ENCODE data around the gene RBMS1. TPM values are rescaled to one million over a fixed set of nuclear protein-coding genes. Genes with fewer than 3 reads are reported as not detected.
"Not testable (repeated sequence)": the region's sequence is repeated elsewhere in the genome, so short reads cannot be mapped to it uniquely, and the experiment has no call there.

RBMS1 gene
- total RNA-seq, 1 experiment from 2014 or later = 111 TPM

DNA sequence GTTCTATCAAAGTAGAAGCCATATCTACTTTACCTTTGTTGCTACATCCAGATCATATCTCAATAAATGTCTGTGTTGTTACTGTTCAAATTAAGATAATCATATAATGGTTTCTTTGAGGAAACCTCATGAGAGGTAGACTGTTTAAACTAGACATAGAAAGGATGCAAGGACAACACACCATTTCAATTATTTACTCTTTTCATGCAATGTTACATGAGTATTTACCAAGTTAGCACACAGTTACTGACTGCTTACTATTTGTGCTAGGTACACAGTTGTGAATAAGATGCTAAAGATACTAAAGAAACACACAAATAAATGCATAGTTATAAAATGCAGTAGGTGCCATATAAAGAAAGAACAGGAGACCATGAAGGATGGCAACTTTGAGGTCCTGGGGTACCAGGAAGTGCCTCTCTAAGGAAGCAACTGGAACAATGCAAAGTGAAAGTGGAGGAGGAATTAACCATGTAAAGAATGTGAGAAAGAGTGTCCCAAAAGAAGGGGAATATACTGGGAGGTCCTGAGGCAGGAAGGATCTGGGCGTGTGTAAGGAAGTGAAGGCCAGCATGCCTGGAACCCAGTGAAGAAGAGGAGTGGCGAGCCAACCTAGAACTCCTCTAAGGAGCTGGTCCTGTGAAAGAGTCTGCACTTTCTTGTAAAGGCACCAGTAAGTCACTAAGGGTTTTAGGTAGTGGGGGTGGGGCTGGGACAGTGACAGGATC lies 39.4 kb downstream of the RBMS1 start:
- H3K4me1 ChIP-seq (replicated peaks) = peaks cover 44% of the 10 kb centered on the region
- H3K36me3 ChIP-seq = peaks cover 14% of the 10 kb centered on the region
- H3K27ac ChIP-seq = 0 out of 2 replicates have a peak overlapping the region, but pooled peaks have one; percentile 10
- no peaks in the 10 kb centered on the region for H3K27me3 ChIP-seq (replicated peaks)
- DNase-seq (ENCODE audit: low read depth in 1 of 2, low spot score in 2 of 2) = peak in 1 of 2 experiments; percentile 39
- no peak overlapping the region for H3K4me3 ChIP-seq
- H3K9me3 ChIP-seq (replicated peaks) = no peaks in the 10 kb centered on the region

GRCh38 chr2:160453111-160453820 lies 40.3 kb downstream of the RBMS1 start:
- H3K27me3 ChIP-seq (replicated peaks) = no peaks in the 10 kb centered on the region
- DNase-seq (ENCODE audit: low read depth in 1 of 2, low spot score in 2 of 2) = no peak
- peaks cover 36% of the 10 kb centered on the region for H3K4me1 ChIP-seq (replicated peaks)
- no peak overlapping the region for H3K4me3 ChIP-seq
- H3K36me3 ChIP-seq = peaks cover 14% of the 10 kb centered on the region
- H3K27ac ChIP-seq = no peak overlapping the region
- no peaks in the 10 kb centered on the region for H3K9me3 ChIP-seq (replicated peaks)

DNA sequence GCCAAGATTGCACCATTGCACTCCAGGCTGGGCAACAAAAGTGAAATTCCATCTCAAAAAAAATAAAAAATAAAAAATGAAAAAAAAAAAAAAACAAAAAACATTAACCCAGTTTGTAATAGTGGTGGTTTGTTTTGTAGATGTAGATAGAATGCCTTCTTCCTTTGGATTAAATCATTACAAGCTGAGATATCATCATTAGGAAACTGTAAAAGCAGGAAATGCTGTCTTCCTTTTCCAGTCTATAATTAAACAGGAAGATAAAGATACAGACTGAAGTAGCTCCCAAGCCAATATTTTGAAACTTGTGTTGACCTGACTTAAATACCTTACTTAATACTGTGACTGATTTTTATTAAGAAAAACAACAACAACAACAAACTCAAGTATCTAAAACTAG lies 43.1 kb downstream of the RBMS1 start:
- no peak overlapping the region for H3K4me3 ChIP-seq
- H3K4me1 ChIP-seq (replicated peaks) = peaks cover 18% of the 10 kb centered on the region
- no peaks in the 10 kb centered on the region for H3K9me3 ChIP-seq (replicated peaks)
- H3K27ac ChIP-seq = no peak overlapping the region
- no peaks in the 10 kb centered on the region for H3K27me3 ChIP-seq (replicated peaks)
- no peak for DNase-seq (ENCODE audit: low read depth in 1 of 2, low spot score in 2 of 2)
- peaks cover 17% of the 10 kb centered on the region for H3K36me3 ChIP-seq

DNA sequence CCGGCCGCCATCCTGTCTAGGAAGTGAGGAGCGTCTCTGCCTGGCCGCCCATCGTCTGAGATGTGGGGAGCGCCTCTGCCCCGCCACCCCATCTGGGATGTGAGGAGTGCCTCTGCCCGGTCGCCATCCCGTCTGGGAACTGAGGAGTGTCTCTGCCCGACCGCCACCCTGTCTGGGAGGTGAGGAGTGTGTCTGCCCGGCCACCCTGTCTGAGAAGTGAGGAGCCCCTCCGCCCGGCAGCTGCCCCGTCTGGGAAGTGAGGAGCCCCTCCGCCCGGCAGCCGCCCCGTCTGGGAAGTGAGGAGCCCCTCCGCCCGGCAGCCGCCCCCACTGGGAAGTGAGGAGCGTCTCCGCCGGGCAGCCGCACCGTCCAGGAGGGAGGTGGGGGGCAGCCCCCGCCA lies 44.8 kb downstream of the RBMS1 start:
- not testable (repeated sequence) for H3K4me1 ChIP-seq (replicated peaks); DNase-seq (ENCODE audit: low read depth in 1 of 2, low spot score in 2 of 2); H3K27me3 ChIP-seq (replicated peaks); H3K27ac ChIP-seq; H3K4me3 ChIP-seq; H3K9me3 ChIP-seq (replicated peaks)
- peaks cover 17% of the 10 kb centered on the region for H3K36me3 ChIP-seq

DNA sequence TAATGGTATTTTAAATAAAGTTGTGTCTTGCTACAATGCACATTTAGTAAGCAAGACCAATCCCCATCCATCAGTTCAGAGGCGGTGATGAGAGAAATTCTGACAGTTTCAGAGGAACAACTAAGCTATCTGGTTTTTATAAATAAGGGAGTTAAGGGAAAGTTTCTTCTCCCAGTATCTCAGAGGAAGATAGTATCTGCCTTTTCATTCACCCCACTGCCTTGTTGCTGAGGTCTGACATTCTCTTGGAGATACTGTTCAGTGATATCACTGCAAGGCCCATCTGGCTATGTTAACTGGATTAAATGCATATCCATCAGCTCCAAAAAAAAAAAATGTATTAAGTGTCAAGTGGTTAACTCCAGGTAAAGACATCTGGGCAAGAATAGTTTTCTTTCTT lies 47.9 kb downstream of the RBMS1 start:
- peaks cover 17% of the 10 kb centered on the region for H3K36me3 ChIP-seq
- H3K4me1 ChIP-seq (replicated peaks) = no peaks in the 10 kb centered on the region
- no peak for DNase-seq (ENCODE audit: low read depth in 1 of 2, low spot score in 2 of 2)
- H3K27ac ChIP-seq = no peak overlapping the region
- no peaks in the 10 kb centered on the region for H3K27me3 ChIP-seq (replicated peaks)
- H3K4me3 ChIP-seq = no peak overlapping the region
- H3K9me3 ChIP-seq (replicated peaks) = no peaks in the 10 kb centered on the region

GRCh38 chr2:160442603-160443002 lies 51.0 kb downstream of the RBMS1 start:
- H3K9me3 ChIP-seq (replicated peaks) = no peaks in the 10 kb centered on the region
- no peak for DNase-seq (ENCODE audit: low read depth in 1 of 2, low spot score in 2 of 2)
- no peak overlapping the region for H3K4me3 ChIP-seq
- H3K27me3 ChIP-seq (replicated peaks) = no peaks in the 10 kb centered on the region
- H3K4me1 ChIP-seq (replicated peaks) = peaks cover 2% of the 10 kb centered on the region
- H3K27ac ChIP-seq = no peak overlapping the region
- peaks cover 24% of the 10 kb centered on the region for H3K36me3 ChIP-seq

- Histone ChIP-seq H3K4me3 (no peak overlapping the region), H3K27ac (no peak overlapping the region), H3K9me3 (replicated peaks) (no peaks in the 10 kb centered on the region), H3K27me3 (replicated peaks) (no peaks in the 10 kb centered on the region), H3K36me3 (peaks cover 15% of the 10 kb centered on the region), H3K4me1 (replicated peaks) (peaks cover 19% of the 10 kb centered on the region)
- no peak for DNase-seq (ENCODE audit: low read depth in 1 of 2, low spot score in 2 of 2)
These were observed 52.7 kb downstream of the RBMS1 start for GRCh38 chr2:160440888-160441287.

- peaks cover 20% of the 10 kb centered on the region for H3K36me3 ChIP-seq
These were observed 54.6 kb downstream of the RBMS1 start for GRCh38 chr2:160439038-160439437.

DNA sequence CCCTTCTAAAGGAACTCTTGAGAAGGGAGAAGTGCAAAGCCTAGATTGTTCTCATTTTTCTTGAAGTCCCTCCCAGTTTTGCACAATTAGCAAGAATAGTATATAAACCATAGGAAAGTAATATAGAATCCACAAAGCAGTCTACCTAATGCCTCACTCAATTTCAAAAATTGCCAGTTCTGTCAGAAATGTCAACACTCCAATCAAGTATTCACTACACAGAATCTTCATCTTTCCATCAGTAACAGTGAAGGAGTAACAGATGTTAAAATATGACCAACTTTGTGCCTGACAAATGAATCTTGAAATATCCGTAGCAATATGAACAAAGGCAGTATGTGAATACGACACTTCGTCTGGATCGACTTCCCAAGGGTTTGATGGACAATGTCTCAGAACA lies 56.3 kb downstream of the RBMS1 start:
- H3K4me3 ChIP-seq = no peak overlapping the region
- no peaks in the 10 kb centered on the region for H3K27me3 ChIP-seq (replicated peaks)
- DNase-seq (ENCODE audit: low read depth in 1 of 2, low spot score in 2 of 2) = no peak
- peaks cover 55% of the 10 kb centered on the region for H3K4me1 ChIP-seq (replicated peaks)
- H3K27ac ChIP-seq = no peak overlapping the region
- no peaks in the 10 kb centered on the region for H3K9me3 ChIP-seq (replicated peaks)
- peaks cover 16% of the 10 kb centered on the region for H3K36me3 ChIP-seq

More at GRCh38 chr2:160439038-160439437, 54.6 kb downstream of the RBMS1 start:
- DNase-seq (ENCODE audit: low read depth in 1 of 2, low spot score in 2 of 2); H3K9me3 ChIP-seq (replicated peaks); H3K27ac ChIP-seq; H3K4me3 ChIP-seq; H3K27me3 ChIP-seq (replicated peaks): not testable (repeated sequence)
- H3K4me1 ChIP-seq (replicated peaks) = peaks cover 37% of the 10 kb centered on the region

GRCh38 chr2:160434254-160434948 lies 59.2 kb downstream of the RBMS1 start:
- Histone ChIP-seq H3K36me3 (peaks cover 26% of the 10 kb centered on the region), H3K27me3 (replicated peaks) (no peaks in the 10 kb centered on the region), H3K9me3 (replicated peaks) (no peaks in the 10 kb centered on the region), H3K4me3 (no peak overlapping the region), H3K27ac (peak overlapping the region; percentile 16; the same call in 1 of the 2 replicates), H3K4me1 (replicated peaks) (peaks cover 60% of the 10 kb centered on the region)
- DNase-seq (ENCODE audit: low read depth in 1 of 2, low spot score in 2 of 2) = no peak

DNA sequence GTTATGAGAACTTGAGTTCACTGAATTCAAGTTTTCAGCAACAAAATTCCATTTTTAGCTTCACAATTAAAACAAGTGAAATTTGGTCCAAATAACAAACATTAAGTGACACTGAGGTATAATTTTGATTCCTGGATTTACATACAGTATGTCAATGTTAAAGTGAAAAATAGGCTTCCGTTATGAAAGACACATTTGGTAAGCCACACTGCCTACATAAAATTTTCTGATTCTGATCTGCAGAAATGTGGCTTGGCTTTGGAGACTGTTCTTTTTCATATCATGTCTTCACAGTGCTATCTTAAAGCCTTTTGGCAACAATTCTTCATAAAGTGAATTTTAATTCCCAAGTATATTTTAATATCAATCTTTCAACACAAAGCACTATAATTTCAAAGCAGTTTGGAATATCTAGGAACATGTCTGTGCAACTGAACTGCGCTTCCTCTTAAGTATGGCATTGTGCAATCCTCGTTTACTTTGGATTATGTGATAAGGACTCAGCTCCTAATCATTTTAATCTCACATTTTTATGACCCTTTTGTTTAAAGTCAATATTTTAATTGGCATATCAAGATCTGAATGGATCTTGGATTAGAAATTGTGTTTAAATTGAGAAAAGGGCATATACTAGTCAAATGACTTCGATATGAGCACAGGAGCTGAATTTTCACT lies 60.0 kb downstream of the RBMS1 start:
- peaks cover 66% of the 10 kb centered on the region for H3K4me1 ChIP-seq (replicated peaks)
- no peaks in the 10 kb centered on the region for H3K27me3 ChIP-seq (replicated peaks)
- no peak for DNase-seq (ENCODE audit: low read depth in 1 of 2, low spot score in 2 of 2)
- no peak overlapping the region for H3K4me3 ChIP-seq
- H3K36me3 ChIP-seq = peaks cover 26% of the 10 kb centered on the region
- H3K9me3 ChIP-seq (replicated peaks) = no peaks in the 10 kb centered on the region
- H3K27ac ChIP-seq = peak overlapping the region; percentile 16; the same call in 1 of the 2 replicates

- peak in 1 of 2 experiments; percentile 54 for DNase-seq (ENCODE audit: low read depth in 1 of 2, low spot score in 2 of 2)
- peaks cover 75% of the 10 kb centered on the region for H3K4me1 ChIP-seq (replicated peaks)
- H3K4me3 ChIP-seq = no peak overlapping the region
- H3K27me3 ChIP-seq (replicated peaks) = no peaks in the 10 kb centered on the region
- no peak overlapping the region for H3K27ac ChIP-seq
- H3K9me3 ChIP-seq (replicated peaks) = no peaks in the 10 kb centered on the region
- peaks cover 24% of the 10 kb centered on the region for H3K36me3 ChIP-seq
These were observed 61.0 kb downstream of the RBMS1 start for GRCh38 chr2:160432633-160433032.

DNA sequence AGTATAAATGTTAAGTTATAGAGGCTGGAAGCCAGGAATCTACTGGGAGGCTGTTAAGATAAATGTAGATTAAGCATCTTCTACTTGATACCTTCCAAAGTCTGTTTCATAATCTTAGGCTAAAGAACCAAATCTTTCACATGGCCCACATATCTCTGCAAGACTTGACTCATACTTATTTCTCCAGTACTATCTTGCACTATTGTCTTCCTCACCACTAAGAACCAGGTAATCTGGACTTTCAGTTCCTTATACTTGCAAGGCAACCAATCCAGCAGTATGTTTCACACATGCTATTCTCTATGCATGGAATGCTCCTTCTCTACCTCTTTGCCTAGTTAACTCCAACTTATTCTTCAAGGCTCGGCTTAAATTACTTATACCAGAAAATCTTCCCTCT lies 62.2 kb downstream of the RBMS1 start:
- Histone ChIP-seq H3K27me3 (replicated peaks) (no peaks in the 10 kb centered on the region), H3K4me3 (no peak overlapping the region), H3K4me1 (replicated peaks) (peaks cover 73% of the 10 kb centered on the region), H3K36me3 (peaks cover 23% of the 10 kb centered on the region), H3K9me3 (replicated peaks) (no peaks in the 10 kb centered on the region), H3K27ac (no peak overlapping the region)
- no peak for DNase-seq (ENCODE audit: low read depth in 1 of 2, low spot score in 2 of 2)

Data from SJSA1 (cell line).